ENCODE results near the gene KLHL29.

GRCh38 chr2:23635442-23636340 lies 250.7 kb downstream of the KLHL29 start:
- TF ChIP-seq, protein P1, sequence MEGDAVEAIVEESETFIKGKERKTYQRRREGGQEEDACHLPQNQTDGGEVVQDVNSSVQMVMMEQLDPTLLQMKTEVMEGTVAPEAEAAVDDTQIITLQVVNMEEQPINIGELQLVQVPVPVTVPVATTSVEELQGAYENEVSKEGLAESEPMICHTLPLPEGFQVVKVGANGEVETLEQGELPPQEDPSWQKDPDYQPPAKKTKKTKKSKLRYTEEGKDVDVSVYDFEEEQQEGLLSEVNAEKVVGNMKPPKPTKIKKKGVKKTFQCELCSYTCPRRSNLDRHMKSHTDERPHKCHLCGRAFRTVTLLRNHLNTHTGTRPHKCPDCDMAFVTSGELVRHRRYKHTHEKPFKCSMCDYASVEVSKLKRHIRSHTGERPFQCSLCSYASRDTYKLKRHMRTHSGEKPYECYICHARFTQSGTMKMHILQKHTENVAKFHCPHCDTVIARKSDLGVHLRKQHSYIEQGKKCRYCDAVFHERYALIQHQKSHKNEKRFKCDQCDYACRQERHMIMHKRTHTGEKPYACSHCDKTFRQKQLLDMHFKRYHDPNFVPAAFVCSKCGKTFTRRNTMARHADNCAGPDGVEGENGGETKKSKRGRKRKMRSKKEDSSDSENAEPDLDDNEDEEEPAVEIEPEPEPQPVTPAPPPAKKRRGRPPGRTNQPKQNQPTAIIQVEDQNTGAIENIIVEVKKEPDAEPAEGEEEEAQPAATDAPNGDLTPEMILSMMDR (IDR thresholded peaks at IDR 0.05; ENCODE audit: insufficient read depth, low read depth, low read length): no peak
- TF ChIP-seq EZH2 (IDR thresholded peaks at IDR 0.05; ENCODE audit: insufficient read depth, low read length): no peak
